Left ventricle myocardium inferior (tissue), 1 donor: ENCODE measurements around the gene BSG. TPM values are rescaled to one million over a fixed set of nuclear protein-coding genes. Genes with fewer than 3 reads are reported as not detected.

Experiments used
- DNase-seq: peaks from one replicate; pipeline ENCODE4 v3.0.0-alpha.2; 2020
- H3K27ac ChIP-seq: fragments of 200-600 bp; replicated peaks from 2 replicates; pipeline ENCODE4 v1.8.0; 2021
- H3K27me3 ChIP-seq: fragments of 200-600 bp; 2 replicates; pipeline ENCODE4 v1.8.0; 2021; ENCODE audit warnings: low read depth
- H3K36me3 ChIP-seq: fragments of 200-600 bp; 2 replicates; pipeline ENCODE4 v1.8.0; 2021
- H3K4me1 ChIP-seq: fragments of 200-600 bp; 2 replicates; pipeline ENCODE4 v1.8.0; 2021
- H3K4me3 ChIP-seq: fragments of 200-600 bp; 2 replicates; pipeline ENCODE4 v1.8.0; 2021; ENCODE audit warnings: mild to moderate bottlenecking, moderate library complexity
- H3K9me3 ChIP-seq: fragments of 200-600 bp; replicated peaks from 2 replicates; pipeline ENCODE4 v1.8.0; 2021
- CTCF ChIP-seq: fragments of 200-600 bp; IDR thresholded peaks from 2 replicates; pipeline ENCODE4 v1.8.0; 2021; ENCODE audit warnings: antibody characterized with exemption, mild to moderate bottlenecking, borderline replicate concordance
- intact Hi-C: fragments of 100-400 bp; cut with micrococcal nuclease; formaldehyde crosslinking; loops from one replicate; pipeline ENCODE4 v1.11.0; 2022
- total RNA-seq: library from RNA; stranded (reverse); fragmentation: NEBNext Ultra II Directional; extraction: Animal tissue kit (Norgen Biotek cat#: 25700); gene quantifications from one replicate; pipeline ENCODE4 v1.2.1, GENCODE V29; 2021
- donor health status: DM: no; HTN: yes; CAD: no; lungs with severe emphysema.

BSG gene
- total RNA-seq, 1 donor from 2014 or later: 1,533 TPM

GRCh38 chr19:533364-534058, 38.9 kb upstream of the BSG start:
- H3K4me3 ChIP-seq: peak overlapping the region; percentile 100
- no peaks in the 10 kb centered on the region for H3K9me3 ChIP-seq
- intact Hi-C loops: no loop called here
- no peak for TF ChIP-seq CTCF
- DNase-seq: no peak
- peak overlapping the region; percentile 99 for H3K27ac ChIP-seq
- peaks cover 2% of the 10 kb centered on the region for H3K27me3 ChIP-seq
- H3K4me1 ChIP-seq: peaks cover 69% of the 10 kb centered on the region
- peaks cover 30% of the 10 kb centered on the region for H3K36me3 ChIP-seq

GRCh38 chr19:534088-534487, 38.3 kb upstream of the BSG start:
- DNase-seq: no peak
- Histone ChIP-seq H3K4me3 (peak overlapping the region; percentile 100), H3K9me3 (no peaks in the 10 kb centered on the region), H3K36me3 (peaks cover 36% of the 10 kb centered on the region), H3K27ac (peak overlapping the region; percentile 99), H3K4me1 (peaks cover 74% of the 10 kb centered on the region), H3K27me3 (no peaks in the 10 kb centered on the region)
- intact Hi-C loops: no loop called here
- no peak for TF ChIP-seq CTCF

- H3K9me3 ChIP-seq: no peaks in the 10 kb centered on the region
- peaks cover 42% of the 10 kb centered on the region for H3K36me3 ChIP-seq
- no peaks in the 10 kb centered on the region for H3K27me3 ChIP-seq
- intact Hi-C loops: no loop called here
- H3K4me3 ChIP-seq: no peak overlapping the region
- peaks cover 74% of the 10 kb centered on the region for H3K4me1 ChIP-seq
- no peak for DNase-seq
- H3K27ac ChIP-seq: peak overlapping the region; percentile 6
- no peak for TF ChIP-seq CTCF
These were observed 37.2 kb upstream of the BSG start for GRCh38 chr19:535017-535835.

GRCh38 chr19:536031-536880, 36.1 kb upstream of the BSG start:
- H3K27ac ChIP-seq: no peak overlapping the region
- no peak for DNase-seq
- H3K4me3 ChIP-seq: no peak overlapping the region
- intact Hi-C loops: no loop called here
- H3K36me3 ChIP-seq: peaks cover 47% of the 10 kb centered on the region
- peaks cover 63% of the 10 kb centered on the region for H3K4me1 ChIP-seq
- no peaks in the 10 kb centered on the region for H3K27me3 ChIP-seq
- H3K9me3 ChIP-seq: no peaks in the 10 kb centered on the region
- TF ChIP-seq CTCF: no peak

GRCh38 chr19:536881-537404, 35.5 kb upstream of the BSG start:
- Histone ChIP-seq H3K9me3 (no peaks in the 10 kb centered on the region), H3K27me3 (no peaks in the 10 kb centered on the region), H3K4me3 (no peak overlapping the region), H3K4me1 (peaks cover 60% of the 10 kb centered on the region), H3K36me3 (peaks cover 54% of the 10 kb centered on the region), H3K27ac (no peak overlapping the region)
- no peak for DNase-seq
- TF ChIP-seq CTCF: no peak
- intact Hi-C loops: no loop called here
